H1 (cell line): ENCODE data around the gene DYNLT2B. TPM values are rescaled to one million over a fixed set of nuclear protein-coding genes. Genes with fewer than 3 reads are reported as not detected.

ENCODE experiments used
- CTCF ChIA-PET: fragments of 300-600 bp; sonication (Branson Sonifier 250); formaldehyde crosslinking; loops from one replicate; lab custom pipeline; 2021; ENCODE audit not compliant: partially characterized antibody; lab: Charles Lee
- POLR2A ChIA-PET: fragments of 300-600 bp; sonication (Branson Sonifier 250); formaldehyde crosslinking; loops from one replicate; lab custom pipeline; 2021; ENCODE audit warnings: inconsistent platforms; ENCODE audit not compliant: partially characterized antibody; lab: Charles Lee
- DNase-seq, 2 experiments: peaks; one replicate each; pipeline versions ENCODE4 v3.0.0 to v3.0.0-alpha.2; 2010 to 2022; ENCODE audit warnings: low spot score in 2 of 2, low read depth in 1 of 2, mixed read lengths in 1 of 2
- FAIRE-seq: peaks from 2 replicates; lab custom pipeline; 2011; peaks lifted over from hg19 to GRCh38; lab: Jason Lieb, UNC
- H2AFZ ChIP-seq: 2 replicates; pipeline ENCODE4 v1.8.1; 2012; ENCODE audit warnings: low read length, inconsistent platforms
- H2AK5ac ChIP-seq: 2 replicates; pipeline ENCODE4 v1.6.1; 2013; ENCODE audit warnings: low read depth, low read length
- H2BK120ac ChIP-seq: replicated peaks from 2 replicates; pipeline ENCODE3; 2013; ENCODE audit warnings: low read depth, low read length, inconsistent platforms
- H2BK12ac ChIP-seq: 2 replicates; pipeline ENCODE4 v1.6.1; 2013; ENCODE audit warnings: low read depth, low read length
- H2BK15ac ChIP-seq: 2 replicates; pipeline ENCODE4 v1.6.1; 2013; ENCODE audit warnings: low read length
- H2BK20ac ChIP-seq: 2 replicates; pipeline ENCODE4 v1.6.1; 2013; ENCODE audit warnings: low read length
- H2BK5ac ChIP-seq: 2 replicates; pipeline ENCODE4 v1.6.1; 2013; ENCODE audit warnings: low read depth, low read length
- H3K14ac ChIP-seq: 2 replicates; pipeline ENCODE4 v1.6.1; 2013; ENCODE audit warnings: inconsistent platforms; ENCODE audit not compliant: insufficient read length
- H3K18ac ChIP-seq: 2 replicates; pipeline ENCODE4 v1.6.1; 2013; ENCODE audit warnings: low read length; ENCODE audit errors: extremely low read depth
- H3K23ac ChIP-seq: 2 replicates; pipeline ENCODE4 v1.6.1; 2013; ENCODE audit warnings: inconsistent platforms; ENCODE audit not compliant: insufficient read length
- H3K23me2 ChIP-seq: 2 replicates; pipeline ENCODE4 v1.6.1; 2013; ENCODE audit warnings: low read depth, low read length
- H3K27ac ChIP-seq: 2 replicates; pipeline ENCODE4 v1.6.1; 2011; ENCODE audit warnings: low read depth, low read length, inconsistent platforms
- H3K27me3 ChIP-seq, 4 experiments: replicated peaks in 1 of 4; 1 replicate in 1 of 4; 2 replicates in 3 of 4; pipeline versions ENCODE4 v1.6.1 to v1.8.1; 2011 to 2013; ENCODE audit warnings: low read length in 3 of 4, mild to moderate bottlenecking in 3 of 4, inconsistent platforms in 2 of 4, mixed read lengths in 2 of 4, moderate library complexity in 1 of 4; ENCODE audit not compliant: control insufficient read depth in 3 of 4, insufficient read depth in 3 of 4; ENCODE audit errors: extremely low read depth in 1 of 4
- H3K36me3 ChIP-seq, 4 experiments: 2 replicates each; pipeline versions ENCODE4 v1.6.1 to v1.8.1; 2011 to 2013; ENCODE audit warnings: mild to moderate bottlenecking in 4 of 4, low read length in 3 of 4, moderate library complexity in 2 of 4, control low read depth in 1 of 4, inconsistent platforms in 1 of 4; ENCODE audit not compliant: insufficient read depth in 4 of 4, control insufficient read depth in 2 of 4
- H3K4ac ChIP-seq: replicated peaks from 2 replicates; pipeline ENCODE3; 2013; ENCODE audit warnings: low read length, low read depth, mixed read lengths, inconsistent platforms; ENCODE audit not compliant: insufficient read length
- H3K4me1 ChIP-seq, 4 experiments: replicated peaks in 1 of 4; 1 replicate in 1 of 4; 2 replicates in 3 of 4; pipeline versions ENCODE4 v1.6.1 to v1.8.1; 2011 to 2013; ENCODE audit warnings: low read length in 3 of 4, inconsistent platforms in 2 of 4, mixed read lengths in 1 of 4; ENCODE audit not compliant: insufficient read depth in 4 of 4, control insufficient read depth in 3 of 4
- H3K4me2 ChIP-seq, 2 experiments: 2 replicates each; pipeline versions ENCODE4 v1.6.1 to v1.8.1; 2011 to 2013; ENCODE audit warnings: low read depth in 2 of 2, low read length in 2 of 2, control low read depth in 1 of 2, inconsistent platforms in 1 of 2, mild to moderate bottlenecking in 1 of 2; ENCODE audit not compliant: insufficient read depth in 1 of 2
- H3K4me3 ChIP-seq, 4 experiments: fragments of 200-600, 300-600 bp in 1 of 4; sonication (generic), shearing (Covaris generic), sonication (Bioruptor Twin) in 1 of 4; 2 replicates each; pipeline versions ENCODE4 v1.5.1 to v1.8.1; 2011 to 2016; ENCODE audit warnings: low read length in 4 of 4, low read depth in 3 of 4, control low read depth in 2 of 4, inconsistent platforms in 2 of 4, mild to moderate bottlenecking in 2 of 4, mixed read lengths in 1 of 4, moderate library complexity in 1 of 4; ENCODE audit not compliant: insufficient read depth in 2 of 4; ENCODE audit errors: extremely low read depth in 1 of 4
- H3K56ac ChIP-seq: replicated peaks from 2 replicates; pipeline ENCODE3; 2013; ENCODE audit warnings: low read depth, mild to moderate bottlenecking, mixed read lengths, low read length, inconsistent platforms; ENCODE audit not compliant: insufficient read length
- H3K79me1 ChIP-seq: 2 replicates; pipeline ENCODE4 v1.6.1; 2013; ENCODE audit warnings: low read depth, low read length, control low read depth
- H3K79me2 ChIP-seq, 2 experiments: 2 replicates each; pipeline versions ENCODE4 v1.6.1 to v1.8.1; 2012 to 2013; ENCODE audit warnings: low read length in 2 of 2, mild to moderate bottlenecking in 2 of 2, inconsistent platforms in 1 of 2; ENCODE audit not compliant: insufficient read depth in 2 of 2, control insufficient read depth in 1 of 2
- H3K9ac ChIP-seq, 4 experiments: replicated peaks in 1 of 4; 1 replicate in 1 of 4; 2 replicates in 3 of 4; pipeline versions ENCODE4 v1.6.1 to v1.8.1; 2011 to 2013; ENCODE audit warnings: low read depth in 3 of 4, low read length in 3 of 4, control low read depth in 2 of 4, mild to moderate bottlenecking in 2 of 4, moderate library complexity in 2 of 4, inconsistent platforms in 1 of 4; ENCODE audit errors: extremely low read depth in 1 of 4
- H3K9me3 ChIP-seq, 2 experiments: 2 replicates each; pipeline versions ENCODE4 v1.6.1 to v1.8.1; 2012 to 2013; ENCODE audit warnings: mild to moderate bottlenecking in 2 of 2, moderate library complexity in 2 of 2, control low read depth in 1 of 2, inconsistent platforms in 1 of 2, low read depth in 1 of 2, low read length in 1 of 2, mixed read lengths in 1 of 2; ENCODE audit not compliant: insufficient read depth in 2 of 2
- H4K20me1 ChIP-seq, 2 experiments: replicated peaks in 1 of 2; 2 replicates each; pipeline versions ENCODE3 to v1.8.1; 2011 to 2013; ENCODE audit warnings: inconsistent platforms in 2 of 2, low read length in 2 of 2, mild to moderate bottlenecking in 1 of 2; ENCODE audit not compliant: insufficient read depth in 2 of 2, control insufficient read depth in 1 of 2
- H4K5ac ChIP-seq: 2 replicates; pipeline ENCODE4 v1.6.1; 2013; ENCODE audit warnings: low read length, low read depth, mixed read lengths, inconsistent platforms; ENCODE audit not compliant: insufficient read length
- H4K8ac ChIP-seq: 2 replicates; pipeline ENCODE4 v1.8.0; 2013; ENCODE audit warnings: mild to moderate bottlenecking, moderate library complexity, low read length, inconsistent platforms; ENCODE audit not compliant: insufficient read depth; ENCODE audit errors: extremely low read depth
- H4K91ac ChIP-seq: replicated peaks from 2 replicates; pipeline ENCODE3; 2013; ENCODE audit warnings: low read length, mixed read lengths, inconsistent platforms; ENCODE audit not compliant: insufficient read length
- BCL11A ChIP-seq, 2 experiments: IDR thresholded peaks; one replicate each; pipeline ENCODE4 v1.6.1; 2011; ENCODE audit warnings: low read depth in 2 of 2, low read length in 2 of 2, mild to moderate bottlenecking in 2 of 2
- CTBP2 ChIP-seq: IDR thresholded peaks from 2 replicates; pipeline ENCODE4 v1.7.0; 2011; ENCODE audit warnings: borderline replicate concordance, mild to moderate bottlenecking, moderate library complexity, mixed read lengths, low read length; ENCODE audit not compliant: insufficient read depth, insufficient read length
- FOSL1 ChIP-seq: IDR thresholded peaks from 2 replicates; pipeline ENCODE4 v1.6.1; 2011; ENCODE audit warnings: mild to moderate bottlenecking, low read depth, low read length, moderate library complexity; ENCODE audit not compliant: insufficient read depth
- KDM1A ChIP-seq: fragments of 200-600, 300-600 bp; sonication (generic); IDR thresholded peaks from 2 replicates; pipeline ENCODE4 v1.7.1; 2016; ENCODE audit warnings: mild to moderate bottlenecking, low read length, borderline replicate concordance
- KDM5A ChIP-seq: fragments of 200-600 bp; IDR thresholded peaks from 2 replicates; pipeline ENCODE4 v1.7.1; 2012; ENCODE audit warnings: mild to moderate bottlenecking, low read length, inconsistent platforms, mixed read lengths
- NRF1 ChIP-seq: IDR thresholded peaks from 2 replicates; pipeline ENCODE4 v1.6.1; 2011; ENCODE audit warnings: mild to moderate bottlenecking, low read depth, low read length, improper control_type of control experiment
- SIN3A ChIP-seq, 2 experiments: IDR thresholded peaks in 1 of 2; conservative IDR thresholded peaks in 1 of 2; 2 replicates each; pipeline ENCODE4 v1.6.1; 2011 to 2012; ENCODE audit warnings: low read length in 2 of 2, improper control_type of control experiment in 1 of 2, low read depth in 1 of 2, mild to moderate bottlenecking in 1 of 2
- SIRT6 ChIP-seq: IDR thresholded peaks from one replicate; pipeline ENCODE4 v1.7.1; 2012; ENCODE audit warnings: low read length, inconsistent platforms
- SP2 ChIP-seq: IDR thresholded peaks from 2 replicates; pipeline ENCODE4 v1.6.1; 2012; ENCODE audit warnings: mild to moderate bottlenecking, low read length, inconsistent platforms
- TAF7 ChIP-seq: optimal IDR thresholded peaks from 2 replicates; pipeline ENCODE3; 2011; ENCODE audit warnings: low read depth, mild to moderate bottlenecking, inconsistent platforms, low read length, moderate library complexity, borderline replicate concordance
- WGBS, 2 experiments: shearing (Covaris generic) in 1 of 2; methylation state at CpG; one replicate each; pipeline versions ENCODE4 v1.1.6 to v1.1.7; 2013 to 2015; ENCODE audit warnings: low lambda C conversion rate in 2 of 2, mixed read lengths in 2 of 2, inconsistent platforms in 1 of 2, low coverage in 1 of 2, missing lambda C conversion rate in 1 of 2; ENCODE audit not compliant: insufficient replicate concordance in 2 of 2, insufficient coverage in 1 of 2, insufficient read length in 1 of 2; ENCODE audit errors: extremely low coverage in 1 of 2, missing lambda C conversion rate in 1 of 2; 5-methylcytosine and 5-hydroxymethylcytosine counted together
- polyA plus RNA-seq, 7 experiments: library from polyadenylated mRNA; depleted of rRNA in 3 of 7; stranded (reverse) in 5 of 7; unstranded in 2 of 7; fragments of >200 nt in 5 of 7; fragments of 200-250 nt in 2 of 7; gene quantifications; 1 replicate in 5 of 7; 2 replicates in 1 of 7; 4 replicates in 1 of 7; pipeline versions ENCODE4 v1.2.1 to v1.2.3, GENCODE V29; 2011 to 2013; ENCODE audit warnings: missing spikeins in 2 of 7, mixed read lengths in 2 of 7
- total RNA-seq: library from RNA; stranded (reverse); fragmentation: NEBNext Ultra II Directional; extraction: Animal tissue kit (Norgen Biotek cat#: 25700); gene quantifications from 2 replicates; pipeline ENCODE4 v1.2.1, GENCODE V29; 2021
- TF ChIP-seq, protein P1 (sequence below): IDR thresholded peaks from 2 replicates; pipeline ENCODE4 v1.6.1; 2012; ENCODE audit warnings: inconsistent platforms

Gene DYNLT2B
- total and polyA plus RNA-seq, 2 of the 8 experiments (the other 6 are each of a cell fraction or from before 2014, with no cell fraction given): 10.9 to 22.2 TPM

GRCh38 chr3:196360586-196360985 lies 42.5 kb upstream of the DYNLT2B start:
- Histone ChIP-seq H3K56ac (no peak overlapping the region), H2BK120ac (no peak overlapping the region), H3K9me3 (no peaks in the 10 kb centered on the region), H4K8ac (no peak overlapping the region), H3K27ac (no peak overlapping the region), H3K36me3 (peaks cover 16 to 63% (median 27%) of the 10 kb centered on the region in 4 experiments; a peak in 7 of 8 replicates), H2BK15ac (no peak overlapping the region), H3K79me1 (peaks cover 3% of the 10 kb centered on the region; the same call in 1 of the 2 replicates), H3K9ac (no peak overlapping the region), H3K23ac (no peak overlapping the region), H3K4ac (no peak overlapping the region), H2BK20ac (no peak overlapping the region), H2AFZ (no peak overlapping the region), H4K5ac (no peak overlapping the region), H3K4me2 (no peak overlapping the region), H2BK12ac (no peak overlapping the region), H3K18ac (no peak overlapping the region), H3K4me1 (no peaks in the 10 kb centered on the region), H2AK5ac (no peak overlapping the region), H3K23me2 (no peaks in the 10 kb centered on the region), H3K79me2 (no peaks in the 10 kb centered on the region), H3K27me3 (no peaks in the 10 kb centered on the region), H4K20me1 (peaks cover 0 to 3% of the 10 kb centered on the region in 2 experiments), H3K4me3 (no peak overlapping the region), H4K91ac (no peak overlapping the region), H3K14ac (no peak overlapping the region), H2BK5ac (no peak overlapping the region)
- DNase-seq: no peak
- TF ChIP-seq TAF7 (no peak), FOSL1 (no peak), CTBP2 (no peak), SP2 (no peak), SIRT6 (no peak), BCL11A (IDR thresholded peaks at IDR 0.05; ENCODE audit: low read depth in 2 of 2, low read length in 2 of 2) (no peak), NRF1 (no peak), KDM5A (no peak), SIN3A (conservative IDR thresholded peaks at IDR 0.05 in 1 of 2, IDR thresholded peaks at IDR 0.05 in 1 of 2; ENCODE audit: low read depth in 1 of 2, low read length in 2 of 2) (no peak), KDM1A (no peak)
- TF ChIP-seq, protein P1, sequence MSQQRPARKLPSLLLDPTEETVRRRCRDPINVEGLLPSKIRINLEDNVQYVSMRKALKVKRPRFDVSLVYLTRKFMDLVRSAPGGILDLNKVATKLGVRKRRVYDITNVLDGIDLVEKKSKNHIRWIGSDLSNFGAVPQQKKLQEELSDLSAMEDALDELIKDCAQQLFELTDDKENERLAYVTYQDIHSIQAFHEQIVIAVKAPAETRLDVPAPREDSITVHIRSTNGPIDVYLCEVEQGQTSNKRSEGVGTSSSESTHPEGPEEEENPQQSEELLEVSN: no peak
- 89% methylated on average over 7 of the region's 7 CpGs; no CpG with 5 or more reads in 1 of the 2 experiments for WGBS, 2 experiments
- FAIRE-seq: no peak
- ChIA-PET CTCF (no interaction called here), POLR2A (no interaction called here)
